GM11168 (cell line): Measurements from ENCODE around the gene LRP1.

Experiments used
- in situ Hi-C: fragments of 300-500 bp; cut with MboI; formaldehyde crosslinking; loops from one replicate; pipeline ENCODE4 v1.12.0; 2022; ENCODE audit warnings: low sequenced_read_pairs; ENCODE audit not compliant: unreplicated experiment

The LRP1 gene

GRCh38 chr12:57203791-57204190 lies 75.5 kb downstream of the LRP1 start:
- in situ Hi-C loops: no loop called here

DNA sequence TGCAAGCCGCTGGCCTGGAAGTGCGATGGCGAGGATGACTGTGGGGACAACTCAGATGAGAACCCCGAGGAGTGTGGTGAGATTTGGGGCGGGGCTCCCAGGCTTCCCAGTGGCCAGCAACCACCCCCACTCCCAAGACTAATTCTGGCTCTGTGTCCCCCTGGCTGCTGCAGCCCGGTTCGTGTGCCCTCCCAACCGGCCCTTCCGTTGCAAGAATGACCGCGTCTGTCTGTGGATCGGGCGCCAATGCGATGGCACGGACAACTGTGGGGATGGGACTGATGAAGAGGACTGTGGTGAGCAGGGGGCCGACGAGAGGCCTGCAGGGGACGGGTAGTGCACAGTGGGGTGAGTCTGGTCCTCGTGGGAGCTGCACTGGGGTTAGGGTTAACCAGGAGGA lies 76.2 kb downstream of the LRP1 start:
- in situ Hi-C loops: no loop called here

DNA sequence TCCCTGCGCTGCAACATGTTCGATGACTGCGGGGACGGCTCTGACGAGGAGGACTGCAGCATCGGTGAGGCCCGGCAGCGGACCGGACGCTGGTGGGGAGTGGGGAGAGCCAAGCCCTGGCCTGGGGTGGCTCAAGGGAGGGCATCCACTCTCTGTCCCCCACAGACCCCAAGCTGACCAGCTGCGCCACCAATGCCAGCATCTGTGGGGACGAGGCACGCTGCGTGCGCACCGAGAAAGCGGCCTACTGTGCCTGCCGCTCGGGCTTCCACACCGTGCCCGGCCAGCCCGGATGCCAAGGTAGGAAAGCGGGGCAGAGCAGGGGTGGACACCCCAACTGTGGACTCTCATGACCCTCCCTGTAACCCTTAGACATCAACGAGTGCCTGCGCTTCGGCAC lies 76.9 kb downstream of the LRP1 start:
- in situ Hi-C loops: no loop called here

GRCh38 chr12:57205931-57206330 lies 77.6 kb downstream of the LRP1 start:
- in situ Hi-C loops: no loop called here

DNA sequence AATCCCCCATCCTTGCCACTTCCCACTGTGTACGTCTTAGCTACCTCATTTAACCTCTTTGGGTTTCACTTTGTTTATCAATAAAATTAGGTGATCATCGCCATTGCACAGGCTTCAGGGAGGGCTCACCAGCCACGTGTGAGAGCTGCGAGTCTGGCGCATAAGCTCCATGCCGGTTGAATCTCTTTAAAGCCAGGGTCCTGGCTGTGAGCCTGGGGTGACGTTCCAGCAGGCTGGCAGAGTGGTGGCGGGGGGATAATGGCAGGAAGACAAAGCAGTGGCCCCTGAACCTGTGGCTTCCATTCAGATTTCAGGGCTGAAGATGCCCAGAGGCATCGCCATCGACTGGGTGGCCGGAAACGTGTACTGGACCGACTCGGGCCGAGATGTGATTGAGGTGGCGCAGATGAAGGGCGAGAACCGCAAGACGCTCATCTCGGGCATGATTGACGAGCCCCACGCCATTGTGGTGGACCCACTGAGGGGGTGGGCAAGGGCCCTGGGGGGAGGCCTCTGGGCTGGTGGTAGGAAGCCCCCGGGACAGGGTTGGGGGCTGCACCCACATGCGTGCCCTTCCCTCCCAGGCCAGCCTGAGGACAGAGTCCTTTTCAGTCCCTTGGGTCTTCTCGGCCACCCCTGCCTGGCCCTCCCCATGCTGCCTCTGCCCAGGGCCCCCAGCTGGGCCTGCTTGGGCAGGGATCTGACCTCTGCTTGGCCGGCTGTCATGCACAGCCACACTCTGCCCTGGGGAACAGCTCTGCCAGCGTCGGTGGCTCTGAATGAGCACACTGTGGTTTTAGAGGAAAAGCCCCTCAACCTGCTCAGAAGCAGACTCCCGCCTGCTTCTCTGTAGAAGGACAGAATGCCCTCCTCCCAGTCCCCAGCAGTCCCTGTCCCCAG lies 79.7 kb downstream of the LRP1 start:
- in situ Hi-C loops: no loop called here

DNA sequence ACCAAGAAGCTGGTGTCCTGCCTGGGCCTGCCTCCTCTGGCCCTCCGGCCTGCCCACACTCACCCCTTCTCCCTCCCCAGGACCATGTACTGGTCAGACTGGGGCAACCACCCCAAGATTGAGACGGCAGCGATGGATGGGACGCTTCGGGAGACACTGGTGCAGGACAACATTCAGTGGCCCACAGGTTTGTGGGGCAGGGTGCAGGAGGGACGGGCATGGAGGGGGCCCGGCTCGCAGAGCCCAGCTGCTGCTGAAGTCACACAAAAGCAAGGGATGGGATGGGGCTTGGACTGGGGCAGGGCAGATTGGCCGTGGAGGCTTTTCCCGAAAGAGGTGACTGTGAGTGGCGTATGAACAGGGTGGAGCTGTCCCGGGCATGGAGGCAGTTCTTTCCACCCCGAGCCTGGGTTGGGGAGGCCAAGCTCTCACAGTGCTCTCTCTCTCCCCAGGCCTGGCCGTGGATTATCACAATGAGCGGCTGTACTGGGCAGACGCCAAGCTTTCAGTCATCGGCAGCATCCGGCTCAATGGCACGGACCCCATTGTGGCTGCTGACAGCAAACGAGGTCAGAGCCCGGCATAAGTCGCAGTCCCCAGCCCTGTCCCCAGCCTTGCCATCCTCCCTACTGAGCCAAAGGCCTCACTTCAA lies 80.5 kb downstream of the LRP1 start:
- in situ Hi-C loops: no loop called here

GRCh38 chr12:57209916-57210315 lies 81.6 kb downstream of the LRP1 start:
- in situ Hi-C loops: no loop called here

GRCh38 chr12:57210461-57210860 lies 82.2 kb downstream of the LRP1 start:
- in situ Hi-C loops: no loop called here

DNA sequence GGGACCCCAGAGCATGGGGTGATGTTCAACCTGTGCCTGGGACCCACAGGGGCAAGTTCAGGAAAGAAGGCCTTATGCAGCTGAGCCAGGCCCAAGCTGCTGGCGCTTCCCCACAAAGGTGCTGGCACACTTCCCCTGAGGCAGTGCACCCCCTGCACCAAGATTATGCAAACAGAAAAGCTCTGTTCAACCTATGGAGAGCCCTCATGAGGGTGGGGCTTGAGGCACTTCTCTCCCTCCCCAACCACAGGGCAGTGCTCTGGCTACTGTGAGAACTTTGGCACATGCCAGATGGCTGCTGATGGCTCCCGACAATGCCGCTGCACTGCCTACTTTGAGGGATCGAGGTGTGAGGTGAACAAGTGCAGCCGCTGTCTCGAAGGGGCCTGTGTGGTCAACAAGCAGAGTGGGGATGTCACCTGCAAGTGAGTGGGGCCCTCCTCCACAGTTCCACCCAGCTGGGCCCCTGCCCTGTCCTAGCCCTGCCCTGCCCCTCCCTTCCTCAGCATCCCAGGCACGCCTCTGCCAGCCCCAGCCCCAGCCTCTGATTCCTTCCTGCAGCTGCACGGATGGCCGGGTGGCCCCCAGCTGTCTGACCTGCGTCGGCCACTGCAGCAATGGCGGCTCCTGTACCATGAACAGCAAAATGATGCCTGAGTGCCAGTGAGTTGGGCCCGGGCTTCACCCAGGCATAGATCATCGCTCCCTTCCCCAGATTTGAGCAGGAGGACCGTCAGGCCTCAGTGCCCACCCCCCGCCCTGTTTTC lies 82.8 kb downstream of the LRP1 start:
- in situ Hi-C loops: no loop called here

- in situ Hi-C loops: no loop called here
Measured at GRCh38 chr12:57211791-57212700, 83.8 kb downstream of the LRP1 start.

DNA sequence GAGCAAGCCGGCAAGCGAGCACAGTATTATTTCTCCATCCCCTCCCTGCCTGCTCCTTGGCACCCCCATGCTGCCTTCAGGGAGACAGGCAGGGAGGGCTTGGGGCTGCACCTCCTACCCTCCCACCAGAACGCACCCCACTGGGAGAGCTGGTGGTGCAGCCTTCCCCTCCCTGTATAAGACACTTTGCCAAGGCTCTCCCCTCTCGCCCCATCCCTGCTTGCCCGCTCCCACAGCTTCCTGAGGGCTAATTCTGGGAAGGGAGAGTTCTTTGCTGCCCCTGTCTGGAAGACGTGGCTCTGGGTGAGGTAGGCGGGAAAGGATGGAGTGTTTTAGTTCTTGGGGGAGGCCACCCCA lies 84.4 kb downstream of the LRP1 start:
- in situ Hi-C loops: no loop called here

- in situ Hi-C loops: no loop called here
Measured at GRCh38 chr12:57213058-57213715, 84.9 kb downstream of the LRP1 start.

- in situ Hi-C loops: no loop called here
Measured at GRCh38 chr12:57213763-57214397, 85.6 kb downstream of the LRP1 start.

- in situ Hi-C loops: no loop called here
Measured at GRCh38 chr12:57214398-57214781, 86.1 kb downstream of the LRP1 start.

GRCh38 chr12:57215065-57215464 lies 86.8 kb downstream of the LRP1 start:
- in situ Hi-C loops: no loop called here

DNA sequence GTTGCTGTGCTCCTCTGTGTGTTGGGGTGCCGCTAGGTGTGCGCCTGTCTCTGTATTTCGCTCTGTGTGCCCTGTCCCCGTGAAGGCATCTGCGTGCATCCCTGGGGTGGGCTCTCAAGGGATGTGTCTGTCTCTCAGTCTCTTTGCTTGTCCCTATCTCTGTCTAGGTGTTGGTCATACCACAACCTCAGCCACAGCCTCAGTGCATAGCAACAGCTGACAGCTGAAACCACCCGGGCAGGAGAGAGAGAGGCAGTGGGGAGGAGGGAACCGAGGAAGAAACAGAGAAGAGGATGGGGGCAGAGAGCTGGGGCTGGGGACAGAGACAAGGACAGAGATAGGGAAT lies 87.4 kb downstream of the LRP1 start:
- in situ Hi-C loops: no loop called here

DNA sequence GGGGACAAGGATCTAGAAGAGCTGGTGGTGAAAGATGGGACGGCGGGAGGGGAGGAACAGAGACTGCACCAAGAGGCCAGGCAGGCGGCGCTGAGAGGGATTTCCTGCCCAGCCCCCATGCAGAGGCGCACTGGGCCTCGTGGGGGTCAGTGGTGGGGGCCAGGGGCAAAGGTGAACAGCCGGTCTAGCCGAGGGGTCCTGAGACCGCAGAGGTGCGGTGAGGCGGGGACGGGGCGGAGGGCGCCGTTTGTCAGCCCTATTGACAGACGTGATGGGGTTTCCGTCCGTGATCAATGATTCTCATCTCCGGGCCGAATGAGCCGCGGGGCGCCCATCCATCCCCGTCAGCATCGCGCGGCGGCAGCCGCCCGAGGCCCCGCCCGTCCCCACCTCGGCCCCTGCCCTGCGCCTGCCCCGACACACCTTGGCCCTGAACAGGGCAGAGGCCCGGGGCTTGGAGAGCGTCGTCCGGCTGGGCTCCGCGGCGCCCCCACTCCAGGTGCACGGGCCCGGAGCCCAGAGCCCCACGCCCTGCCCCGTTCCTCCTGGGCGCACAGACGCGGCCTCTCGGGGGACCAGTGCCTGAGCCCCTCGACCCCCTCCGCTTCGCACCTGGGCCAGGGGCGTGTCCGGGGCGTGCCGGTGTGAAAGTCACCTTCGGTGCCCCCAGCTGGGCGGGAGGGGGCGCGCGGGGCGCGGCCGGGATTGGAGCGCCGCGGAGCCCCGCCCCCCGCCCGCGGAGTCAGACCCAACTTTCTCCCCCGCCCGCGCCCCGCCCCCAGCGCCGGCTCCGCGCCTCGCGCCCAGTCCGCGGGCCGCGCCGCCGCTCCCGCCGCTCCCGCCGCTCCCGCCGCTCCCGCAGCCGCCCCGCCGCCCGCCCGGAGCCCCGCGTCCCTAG lies 88.0 kb downstream of the LRP1 start, which contains the start of gene NXPH4:
Gene NXPH4, plus strand, starts transcription at position 781 of the 898 bp plus-strand sequence. CDS start 176 bp downstream, outside the sequence.
- in situ Hi-C loops: no loop called here
